BJ (cell line): Measurements from ENCODE around the gene LINC00237. TPM values are rescaled to one million over a fixed set of nuclear protein-coding genes. Genes with fewer than 3 reads are reported as not detected.

Experiments used
- CTCF ChIA-PET: fragments of 350-600 bp; formaldehyde crosslinking; extraction: SDS; loops from one replicate; lab custom pipeline; 2021; ENCODE audit warnings: antibody characterized with exemption, inconsistent platforms; lab: Yijun Ruan, JAX
- POLR2A ChIA-PET: fragments of 300-600 bp; sonication (Branson Sonifier 250); formaldehyde crosslinking; extraction: SDS; loops from one replicate; lab custom pipeline; 2021; ENCODE audit warnings: antibody characterized with exemption; lab: Charles Lee
- DNase-seq: peaks from one replicate; pipeline ENCODE4 v3.0.0-alpha.2; 2011; ENCODE audit warnings: low read depth
- H3K27me3 ChIP-seq: 2 replicates; pipeline ENCODE4 v1.6.0; 2011; ENCODE audit warnings: low read length; ENCODE audit not compliant: control insufficient read depth, insufficient read depth
- H3K36me3 ChIP-seq: 2 replicates; pipeline ENCODE4 v1.5.1; 2011; ENCODE audit warnings: low read length; ENCODE audit not compliant: control insufficient read depth, insufficient read depth
- H3K4me3 ChIP-seq: 2 replicates; pipeline ENCODE4 v1.5.1; 2011; ENCODE audit warnings: low read depth, mild to moderate bottlenecking, control low read depth, low read length
- polyA plus RNA-seq: library from polyadenylated mRNA; depleted of rRNA; stranded (reverse); fragments of >200 nt; gene quantifications from 2 replicates; pipeline ENCODE4 v1.2.3, GENCODE V29; 2011
- TF ChIP-seq, protein P1 (sequence below): IDR thresholded peaks from 2 replicates; pipeline ENCODE4 v1.5.1; 2011; ENCODE audit warnings: low read depth, mild to moderate bottlenecking, control low read depth, inconsistent platforms, low read length, moderate library complexity; ENCODE audit not compliant: insufficient read depth

Gene LINC00237
- polyA plus RNA-seq, 1 experiment, result not detected

DNA sequence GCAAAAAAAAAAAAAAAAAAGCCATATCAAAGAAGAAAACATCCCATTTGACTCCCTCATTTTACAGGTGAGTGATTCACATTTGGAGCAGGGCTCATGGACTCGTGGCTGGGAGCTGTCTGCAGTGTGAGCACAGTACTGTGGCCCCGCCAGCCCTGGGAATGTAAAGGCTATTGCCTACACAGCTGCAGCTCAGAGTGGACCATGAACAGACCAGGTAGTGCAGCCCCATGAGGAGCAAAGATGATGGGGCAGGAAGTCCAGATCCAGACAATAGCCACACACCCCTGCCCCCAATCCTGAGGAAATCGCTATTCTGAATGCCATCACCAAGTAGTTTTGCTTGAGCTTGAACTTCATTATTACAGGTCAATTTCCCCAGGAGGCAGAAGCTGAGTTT, 55.4 kb downstream of the LINC00237 start:
- Histone ChIP-seq H3K4me3 (no peak overlapping the region), H3K27me3 (no peaks in the 10 kb centered on the region), H3K36me3 (no peaks in the 10 kb centered on the region)
- TF ChIP-seq, protein P1, sequence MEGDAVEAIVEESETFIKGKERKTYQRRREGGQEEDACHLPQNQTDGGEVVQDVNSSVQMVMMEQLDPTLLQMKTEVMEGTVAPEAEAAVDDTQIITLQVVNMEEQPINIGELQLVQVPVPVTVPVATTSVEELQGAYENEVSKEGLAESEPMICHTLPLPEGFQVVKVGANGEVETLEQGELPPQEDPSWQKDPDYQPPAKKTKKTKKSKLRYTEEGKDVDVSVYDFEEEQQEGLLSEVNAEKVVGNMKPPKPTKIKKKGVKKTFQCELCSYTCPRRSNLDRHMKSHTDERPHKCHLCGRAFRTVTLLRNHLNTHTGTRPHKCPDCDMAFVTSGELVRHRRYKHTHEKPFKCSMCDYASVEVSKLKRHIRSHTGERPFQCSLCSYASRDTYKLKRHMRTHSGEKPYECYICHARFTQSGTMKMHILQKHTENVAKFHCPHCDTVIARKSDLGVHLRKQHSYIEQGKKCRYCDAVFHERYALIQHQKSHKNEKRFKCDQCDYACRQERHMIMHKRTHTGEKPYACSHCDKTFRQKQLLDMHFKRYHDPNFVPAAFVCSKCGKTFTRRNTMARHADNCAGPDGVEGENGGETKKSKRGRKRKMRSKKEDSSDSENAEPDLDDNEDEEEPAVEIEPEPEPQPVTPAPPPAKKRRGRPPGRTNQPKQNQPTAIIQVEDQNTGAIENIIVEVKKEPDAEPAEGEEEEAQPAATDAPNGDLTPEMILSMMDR, result no peak
- no peak for DNase-seq
- CTCF ChIA-PET, result interaction anchor here (1.4 kb wide), 1 partner anchor 455 kb away, joined by 5 read pairs; no protein-coding TSS in a partner anchor
- POLR2A ChIA-PET, result no interaction called here

DNA sequence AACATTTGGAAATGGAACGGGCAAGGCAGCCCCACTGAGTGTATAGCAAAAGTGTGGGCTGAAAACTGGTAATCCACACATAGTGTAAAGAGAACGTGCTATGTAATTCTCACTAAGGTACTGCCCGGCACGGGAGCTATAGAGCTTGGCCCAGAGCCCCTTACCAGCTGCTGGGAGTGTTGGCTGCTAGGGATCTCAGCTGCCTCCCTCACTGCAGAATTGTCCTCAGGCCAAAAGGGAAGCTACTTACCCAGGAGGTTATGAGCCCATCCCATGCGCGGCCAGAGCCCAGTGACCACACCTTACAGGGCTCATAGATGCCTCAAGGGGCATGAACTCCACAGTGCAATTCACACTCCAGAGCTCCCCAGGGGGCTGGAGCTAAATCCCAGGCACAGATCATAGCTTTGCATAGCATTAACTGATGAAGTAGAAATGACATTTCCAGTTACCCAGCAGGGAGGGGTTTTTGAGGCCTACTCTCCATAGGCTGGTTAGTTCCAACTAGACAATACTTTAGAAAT, 56.8 kb downstream of the LINC00237 start:
- TF ChIP-seq, protein P1, result no peak
- DNase-seq, result no peak
- ChIA-PET POLR2A (no interaction called here), CTCF (interaction anchor here (0.6 to 2.6 kb wide), 5 partner anchors 22 to 456 kb away, joined by 3 to 10 read pairs (median 3); no protein-coding TSS in a partner anchor)
- Histone ChIP-seq H3K4me3 (no peak overlapping the region), H3K36me3 (no peaks in the 10 kb centered on the region), H3K27me3 (no peaks in the 10 kb centered on the region)

DNA sequence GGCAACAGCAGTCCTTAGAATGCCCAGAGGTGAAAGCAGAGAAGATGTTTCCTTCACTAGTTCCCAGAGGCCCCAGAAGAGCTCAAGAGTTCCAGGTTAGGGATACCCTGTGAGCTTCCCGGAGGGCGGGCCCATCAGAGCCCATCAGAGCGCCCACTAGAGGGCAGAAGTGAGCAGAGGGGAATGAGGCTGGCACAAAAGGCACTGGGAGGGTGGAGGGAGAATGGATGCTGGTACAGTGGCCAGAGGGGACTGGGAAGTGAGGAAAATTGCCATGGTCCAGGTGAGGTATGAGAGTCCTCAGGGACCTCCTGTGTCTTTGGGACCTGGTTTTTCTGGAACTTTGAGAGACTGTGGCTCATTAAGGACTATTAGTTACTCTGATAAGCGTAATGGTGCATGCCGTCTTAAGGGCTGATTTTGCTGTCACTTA, 57.3 kb downstream of the LINC00237 start:
- ChIA-PET CTCF (interaction anchor here (0.6 to 2.6 kb wide), 9 partner anchors 9 to 456 kb away, joined by 3 to 10 read pairs (median 3); no protein-coding TSS in a partner anchor), POLR2A (no interaction called here)
- no peak for DNase-seq

DNA sequence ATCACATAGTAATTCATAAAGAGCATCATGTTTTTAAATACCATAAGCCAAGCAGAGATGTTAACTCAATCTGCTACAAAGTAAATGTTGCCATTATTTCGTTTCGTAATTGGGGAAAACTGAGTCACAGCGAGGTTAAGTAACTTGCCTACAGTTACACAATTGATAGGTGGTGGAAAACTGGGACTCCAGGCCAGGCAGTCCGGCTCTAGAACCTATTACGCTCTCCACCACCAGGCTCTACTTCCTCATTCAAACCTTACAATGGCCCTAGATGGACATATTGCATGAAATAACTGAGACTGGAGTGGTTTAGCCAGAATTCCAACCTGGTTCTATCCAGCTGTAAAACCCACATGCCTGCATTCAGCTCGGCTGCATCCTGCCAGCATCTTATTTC, 58.2 kb downstream of the LINC00237 start:
- H3K4me3 ChIP-seq, result no peak overlapping the region
- no peak for DNase-seq
- CTCF ChIA-PET, result interaction anchor here (0.6 to 2.6 kb wide), 7 partner anchors 8 to 457 kb away, joined by 3 to 10 read pairs (median 4); no protein-coding TSS in a partner anchor
- TF ChIP-seq, protein P1, result no peak
- POLR2A ChIA-PET, result no interaction called here
- H3K27me3 ChIP-seq, result no peaks in the 10 kb centered on the region
- H3K36me3 ChIP-seq, result no peaks in the 10 kb centered on the region

More for the DNA sequence above, 57.3 kb downstream of the LINC00237 start:
- H3K36me3 ChIP-seq, result no peaks in the 10 kb centered on the region
- TF ChIP-seq, protein P1, result peak; percentile 72
- H3K4me3 ChIP-seq, result no peak overlapping the region
- no peaks in the 10 kb centered on the region for H3K27me3 ChIP-seq

DNA sequence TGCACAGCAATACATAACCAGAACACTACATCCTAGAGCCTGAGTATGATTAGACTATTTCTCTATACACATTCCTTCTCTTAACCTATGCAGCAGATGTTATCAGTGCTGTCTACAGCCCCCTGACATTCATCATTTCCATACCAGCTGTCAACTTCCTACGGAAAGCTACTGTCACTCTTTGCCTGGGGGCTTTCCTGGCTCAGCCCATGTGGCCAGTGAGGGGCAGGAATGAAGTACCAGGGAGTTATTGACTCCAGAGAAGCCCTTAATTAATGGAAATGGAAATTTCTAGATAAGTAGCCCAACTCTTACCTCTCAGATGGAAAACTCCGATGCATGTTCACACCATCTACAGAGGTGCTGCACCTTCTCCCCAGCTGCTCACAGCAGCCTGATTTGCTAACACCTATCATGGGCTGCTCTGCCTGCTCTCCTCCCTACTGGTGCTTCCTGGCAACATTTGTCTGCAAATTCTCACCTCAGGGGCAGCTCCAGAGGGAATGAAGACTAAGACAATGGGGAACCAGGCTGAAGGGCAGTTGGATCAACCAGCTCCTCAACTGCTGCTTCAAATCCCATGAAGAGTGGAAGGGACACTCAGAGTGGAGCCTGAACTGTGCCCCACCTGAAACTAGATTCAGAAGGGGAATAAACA, 59.6 kb downstream of the LINC00237 start:
- Histone ChIP-seq H3K27me3 (no peaks in the 10 kb centered on the region), H3K36me3 (no peaks in the 10 kb centered on the region), H3K4me3 (no peak overlapping the region)
- CTCF ChIA-PET, result interaction anchor here (2.0 to 2.6 kb wide), 2 partner anchors 11 to 458 kb away, joined by 5 to 10 read pairs; no protein-coding TSS in a partner anchor
- POLR2A ChIA-PET, result no interaction called here
- TF ChIP-seq, protein P1, result no peak
- no peak for DNase-seq
